Measurements from ENCODE around the gene SLC49A3.
A peak's percentile ranks its signal among the peaks of the same experiment; 100 is the strongest.
"Not testable (repeated sequence)": the region's sequence is repeated elsewhere in the genome, so short reads cannot be mapped to it uniquely, and the experiment has no call there.

SLC49A3 gene

GRCh38 chr4:688854-689681 lies at the start of gene SLC49A3:
SLC49A3 (minus strand) TSS chr4:689151; CDS start chr4:689127, 24 bp downstream.
- Histone ChIP-seq H3K36me3 (ENCODE audit: low read depth) (no peaks in the 10 kb centered on the region), H3K4me3 (ENCODE audit: severe bottlenecking) (no peak within 1 kb of the TSS), H3K4me1 (ENCODE audit: insufficient read depth, poor library complexity, severe bottlenecking) (peaks cover 12% of the 10 kb centered on the region), H3K27me3 (ENCODE audit: insufficient read depth, poor library complexity, severe bottlenecking) (no peaks in the 10 kb centered on the region), H3K9me3 (ENCODE audit: severe bottlenecking) (no peaks in the 10 kb centered on the region), H3K27ac (ENCODE audit: poor library complexity, severe bottlenecking) (peak within 1 kb of the TSS; percentile 50)
- DNase-seq (ENCODE audit: low spot score) = no peak
- ATAC-seq (ENCODE audit: low read depth) = no peak
- no peak for TF ChIP-seq CTCF (IDR thresholded peaks at IDR 0.05; ENCODE audit: poor library complexity, severe bottlenecking)

- H3K27ac ChIP-seq (ENCODE audit: poor library complexity, severe bottlenecking); H3K27me3 ChIP-seq (ENCODE audit: insufficient read depth, poor library complexity, severe bottlenecking); H3K4me1 ChIP-seq (ENCODE audit: insufficient read depth, poor library complexity, severe bottlenecking); ATAC-seq (ENCODE audit: low read depth); DNase-seq (ENCODE audit: low spot score); H3K9me3 ChIP-seq (ENCODE audit: severe bottlenecking); H3K4me3 ChIP-seq (ENCODE audit: severe bottlenecking): not testable (repeated sequence)
- peaks cover 50% of the 10 kb centered on the region for H3K36me3 ChIP-seq (ENCODE audit: low read depth)
These were observed 47.6 kb upstream of the SLC49A3 start for GRCh38 chr4:736561-736960.

DNA sequence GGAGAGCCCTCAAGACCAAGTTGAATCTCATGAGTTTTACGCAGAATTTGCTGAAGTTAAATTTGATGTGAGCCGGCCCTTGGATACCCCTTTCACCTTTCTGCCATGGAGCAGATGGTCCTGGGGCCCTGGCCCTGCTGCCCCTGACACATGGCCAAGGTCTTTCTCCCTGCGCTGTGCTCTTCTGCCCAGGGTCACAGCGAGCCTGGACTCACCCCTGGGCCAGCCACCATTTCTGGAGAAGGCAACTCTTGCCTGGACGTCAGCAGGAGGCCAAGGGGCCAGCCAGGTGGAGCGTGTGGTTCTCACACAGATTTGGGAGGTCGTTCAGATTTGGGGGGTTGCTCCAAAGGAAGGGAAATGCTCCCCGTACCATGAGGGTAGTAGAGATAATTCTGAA lies 46.6 kb upstream of the SLC49A3 start:
- no peak overlapping the region for H3K4me3 ChIP-seq (ENCODE audit: severe bottlenecking)
- H3K27ac ChIP-seq (ENCODE audit: poor library complexity, severe bottlenecking) = no peak overlapping the region
- peaks cover 56% of the 10 kb centered on the region for H3K36me3 ChIP-seq (ENCODE audit: low read depth)
- no peaks in the 10 kb centered on the region for H3K9me3 ChIP-seq (ENCODE audit: severe bottlenecking)
- TF ChIP-seq CTCF (IDR thresholded peaks at IDR 0.05; ENCODE audit: poor library complexity, severe bottlenecking) = no peak
- peak; percentile 34 for DNase-seq (ENCODE audit: low spot score)
- H3K27me3 ChIP-seq (ENCODE audit: insufficient read depth, poor library complexity, severe bottlenecking) = no peaks in the 10 kb centered on the region
- H3K4me1 ChIP-seq (ENCODE audit: insufficient read depth, poor library complexity, severe bottlenecking) = no peaks in the 10 kb centered on the region
- no peak for ATAC-seq (ENCODE audit: low read depth)

DNA sequence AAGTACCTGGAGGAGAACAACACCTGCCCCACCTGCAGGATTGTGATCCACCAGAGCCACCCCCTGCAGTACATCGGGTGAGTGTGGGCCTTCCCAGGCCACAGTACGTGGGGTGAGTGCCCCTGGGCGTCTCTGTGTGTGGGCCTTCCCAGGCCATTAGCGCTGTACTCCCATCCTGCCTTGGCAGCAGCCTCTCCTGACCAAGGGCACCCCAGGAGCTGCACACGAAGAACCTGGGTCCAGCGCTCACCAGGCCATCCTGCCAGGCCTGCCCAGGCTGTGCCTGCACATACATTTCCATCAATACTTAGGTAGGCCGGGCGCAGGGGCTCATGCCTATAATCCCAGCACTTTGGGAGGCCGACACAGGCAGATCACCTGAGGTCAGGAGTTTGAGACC lies 46.0 kb upstream of the SLC49A3 start:
- Histone ChIP-seq H3K9me3 (ENCODE audit: severe bottlenecking) (no peaks in the 10 kb centered on the region), H3K36me3 (ENCODE audit: low read depth) (peaks cover 57% of the 10 kb centered on the region), H3K27ac (ENCODE audit: poor library complexity, severe bottlenecking) (no peak overlapping the region), H3K4me3 (ENCODE audit: severe bottlenecking) (no peak overlapping the region), H3K4me1 (ENCODE audit: insufficient read depth, poor library complexity, severe bottlenecking) (no peaks in the 10 kb centered on the region), H3K27me3 (ENCODE audit: insufficient read depth, poor library complexity, severe bottlenecking) (no peaks in the 10 kb centered on the region)
- no peak for TF ChIP-seq CTCF (IDR thresholded peaks at IDR 0.05; ENCODE audit: poor library complexity, severe bottlenecking)
- ATAC-seq (ENCODE audit: low read depth) = no peak
- DNase-seq (ENCODE audit: low spot score) = no peak

- Histone ChIP-seq H3K4me3 (ENCODE audit: severe bottlenecking) (no peak overlapping the region), H3K27ac (ENCODE audit: poor library complexity, severe bottlenecking) (no peak overlapping the region), H3K9me3 (ENCODE audit: severe bottlenecking) (no peaks in the 10 kb centered on the region), H3K27me3 (ENCODE audit: insufficient read depth, poor library complexity, severe bottlenecking) (no peaks in the 10 kb centered on the region), H3K4me1 (ENCODE audit: insufficient read depth, poor library complexity, severe bottlenecking) (no peaks in the 10 kb centered on the region), H3K36me3 (ENCODE audit: low read depth) (peaks cover 51% of the 10 kb centered on the region)
- no peak for TF ChIP-seq CTCF (IDR thresholded peaks at IDR 0.05; ENCODE audit: poor library complexity, severe bottlenecking)
- ATAC-seq (ENCODE audit: low read depth) (no peak), DNase-seq (ENCODE audit: low spot score) (no peak)
These were observed 45.1 kb upstream of the SLC49A3 start for GRCh38 chr4:734075-734474.

Measured in RWPE2 (cell line).